GM10847 (cell line): ENCODE measurements around the gene DENND4C.

ENCODE experiments used
- POLR2A ChIP-seq: IDR thresholded peaks from 2 replicates; pipeline ENCODE4 v1.6.1; 2011; ENCODE audit not compliant: insufficient read length; ENCODE audit errors: extremely low read depth

DENND4C gene

DNA sequence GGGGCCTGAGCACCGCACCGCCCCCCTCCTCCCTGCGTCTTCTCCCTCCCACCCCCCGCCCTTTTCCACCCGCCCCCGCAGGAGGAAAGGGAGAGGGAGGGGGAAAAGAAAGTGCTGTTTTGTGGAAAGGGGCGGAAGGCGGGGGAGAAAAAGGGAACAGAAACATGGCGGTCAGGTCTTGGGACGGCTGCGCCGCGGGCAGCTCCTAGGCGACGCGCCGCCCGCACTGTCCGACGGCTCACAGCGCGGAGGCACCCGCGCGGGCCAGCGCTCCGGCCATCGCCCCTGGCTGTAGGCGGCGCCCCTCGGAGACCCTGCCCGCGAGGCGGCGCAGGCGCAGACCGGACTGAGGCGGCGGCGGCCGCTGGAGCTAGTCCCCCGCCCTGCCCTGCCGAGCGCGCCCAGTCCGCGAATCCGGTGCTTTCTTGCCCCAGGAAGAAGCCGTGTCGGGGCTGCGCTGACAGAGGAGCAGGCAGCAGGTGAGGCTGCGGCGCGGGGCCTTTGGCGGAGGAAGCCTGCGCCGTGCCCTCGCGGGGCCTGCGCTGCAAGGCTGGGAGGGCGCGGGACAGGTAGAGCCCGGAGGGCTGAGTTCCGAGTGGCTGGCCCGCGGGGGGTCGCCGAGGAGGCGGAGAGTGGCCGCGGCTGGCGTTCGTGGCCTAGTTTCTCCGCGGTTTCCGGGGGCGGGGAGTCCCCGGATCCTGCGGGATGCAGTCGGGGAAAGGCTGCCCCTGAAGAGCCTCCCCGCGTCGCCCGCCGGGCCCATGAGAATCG is at the start of gene DENND4C:
DENND4C (plus strand) TSS at position 339 of the 771 bp plus-strand sequence. CDS start 45,482 bp downstream, outside the sequence.
- TF ChIP-seq POLR2A: peak; percentile 61

DNA sequence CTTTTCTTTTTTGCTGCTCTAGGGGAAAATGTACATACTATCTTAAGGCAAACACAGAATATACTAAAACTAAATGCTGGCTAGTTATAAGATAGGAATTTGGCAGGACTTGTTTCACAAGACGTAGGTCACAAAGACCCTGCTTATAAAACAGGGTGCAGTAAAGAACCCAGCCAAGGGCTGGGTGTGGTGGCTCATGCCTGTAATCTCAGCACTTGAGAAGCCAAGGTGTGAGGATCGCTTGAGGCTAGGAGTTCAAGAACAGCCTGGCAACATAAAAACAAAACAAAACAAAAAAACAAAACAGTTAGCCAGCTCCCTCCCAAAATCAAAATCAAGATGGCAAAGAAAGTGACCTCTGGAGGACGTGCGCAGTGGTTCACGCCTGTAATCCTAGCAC is 49.5 kb upstream of the DENND4C start:
- TF ChIP-seq POLR2A: no peak

- TF ChIP-seq POLR2A: no peak
Measured at GRCh38 chr9:19181561-19181960, 48.9 kb upstream of the DENND4C start.

DNA sequence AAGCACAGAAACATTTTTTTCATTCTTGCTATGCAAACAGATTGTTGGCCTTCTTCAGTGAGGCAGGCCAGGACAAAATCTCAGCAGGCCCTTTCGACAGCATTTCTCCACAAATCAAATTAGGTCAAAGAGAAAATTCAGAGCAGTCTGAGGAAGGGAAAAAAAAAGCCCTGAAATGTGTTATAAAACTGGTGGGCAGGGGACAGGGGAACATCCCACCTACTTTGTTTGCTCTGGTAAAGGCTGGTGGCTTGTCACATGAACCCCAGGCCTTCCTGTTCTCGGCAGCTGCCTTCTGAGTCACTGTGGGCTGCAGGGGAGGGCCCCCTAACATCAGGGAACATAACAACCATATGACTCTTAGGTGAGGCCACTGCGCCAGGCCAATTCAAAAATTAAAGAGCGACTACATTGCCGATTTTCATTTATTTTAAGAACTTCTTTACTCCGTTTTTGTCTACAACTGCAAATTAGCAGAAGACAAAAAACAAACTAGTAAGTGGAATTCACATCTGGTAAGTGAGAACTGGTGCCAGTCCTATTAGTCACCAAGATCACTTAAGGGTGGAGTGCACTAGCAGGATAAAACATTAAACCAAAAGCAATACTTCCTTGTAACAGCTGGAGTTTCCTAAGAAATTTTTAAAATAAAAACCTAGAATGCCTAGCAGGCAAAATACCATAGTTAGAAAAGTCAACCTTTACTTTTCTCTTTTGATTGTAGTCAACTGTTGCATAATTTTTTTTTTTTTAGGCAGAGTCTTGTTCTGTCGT is 46.2 kb upstream of the DENND4C start:
- no peak for TF ChIP-seq POLR2A

DNA sequence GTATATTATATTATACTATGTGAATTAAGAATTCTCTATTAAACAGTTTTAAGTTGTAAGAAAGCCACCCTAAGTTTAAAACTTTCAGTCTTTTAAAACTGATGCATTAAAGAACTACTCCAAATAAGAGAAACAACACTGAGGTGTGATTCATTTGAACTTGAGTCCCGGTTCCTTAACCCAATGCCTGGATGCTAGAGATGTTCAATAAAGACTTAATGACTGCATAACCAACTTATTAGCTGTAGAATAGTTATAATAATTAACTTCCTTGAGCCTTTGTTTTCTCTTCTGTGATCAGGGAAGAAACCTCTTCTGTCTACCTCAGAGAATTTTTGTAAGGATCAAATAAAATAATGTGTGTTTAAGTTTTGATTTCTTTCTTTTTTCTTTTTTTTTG is 45.3 kb upstream of the DENND4C start:
- TF ChIP-seq POLR2A: no peak

DNA sequence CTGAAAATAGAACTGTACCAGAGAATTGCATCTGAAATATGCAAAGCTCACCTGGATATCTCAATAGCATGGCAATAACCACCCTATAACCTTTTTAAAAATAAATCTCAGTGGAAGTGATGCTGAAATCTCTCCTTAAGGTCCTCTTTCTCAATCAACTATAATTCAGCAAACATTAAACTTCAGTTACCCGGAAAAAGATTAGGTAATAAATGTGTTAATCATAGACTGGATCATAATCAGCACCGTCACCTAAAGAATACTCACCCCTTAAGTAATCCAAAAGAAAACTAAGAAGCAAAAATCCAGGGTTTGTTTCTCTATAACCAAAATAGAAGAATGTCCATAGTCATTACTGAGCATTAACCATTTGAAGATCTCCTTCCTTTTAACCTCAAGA is 44.3 kb upstream of the DENND4C start:
- no peak for TF ChIP-seq POLR2A

DNA sequence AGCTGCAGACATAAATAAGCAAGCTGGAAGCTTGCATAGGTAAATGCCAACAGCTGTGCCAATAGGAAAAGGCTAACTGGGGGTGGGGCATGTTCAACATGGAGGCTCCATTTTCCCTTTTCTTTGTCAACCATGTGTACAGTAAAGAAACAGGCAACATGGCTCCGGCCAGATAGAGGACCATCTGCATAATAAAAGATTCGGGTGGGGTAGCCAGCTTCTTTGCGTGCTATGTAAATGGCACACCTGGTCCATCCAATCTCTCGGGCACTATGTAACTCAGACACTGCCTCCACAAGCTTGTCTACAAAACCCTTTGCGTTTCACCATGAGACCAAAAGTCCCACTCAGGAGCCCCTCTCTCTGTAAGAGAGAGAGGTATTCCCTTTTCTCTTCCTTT is 41.7 kb upstream of the DENND4C start:
- TF ChIP-seq POLR2A: no peak

DNA sequence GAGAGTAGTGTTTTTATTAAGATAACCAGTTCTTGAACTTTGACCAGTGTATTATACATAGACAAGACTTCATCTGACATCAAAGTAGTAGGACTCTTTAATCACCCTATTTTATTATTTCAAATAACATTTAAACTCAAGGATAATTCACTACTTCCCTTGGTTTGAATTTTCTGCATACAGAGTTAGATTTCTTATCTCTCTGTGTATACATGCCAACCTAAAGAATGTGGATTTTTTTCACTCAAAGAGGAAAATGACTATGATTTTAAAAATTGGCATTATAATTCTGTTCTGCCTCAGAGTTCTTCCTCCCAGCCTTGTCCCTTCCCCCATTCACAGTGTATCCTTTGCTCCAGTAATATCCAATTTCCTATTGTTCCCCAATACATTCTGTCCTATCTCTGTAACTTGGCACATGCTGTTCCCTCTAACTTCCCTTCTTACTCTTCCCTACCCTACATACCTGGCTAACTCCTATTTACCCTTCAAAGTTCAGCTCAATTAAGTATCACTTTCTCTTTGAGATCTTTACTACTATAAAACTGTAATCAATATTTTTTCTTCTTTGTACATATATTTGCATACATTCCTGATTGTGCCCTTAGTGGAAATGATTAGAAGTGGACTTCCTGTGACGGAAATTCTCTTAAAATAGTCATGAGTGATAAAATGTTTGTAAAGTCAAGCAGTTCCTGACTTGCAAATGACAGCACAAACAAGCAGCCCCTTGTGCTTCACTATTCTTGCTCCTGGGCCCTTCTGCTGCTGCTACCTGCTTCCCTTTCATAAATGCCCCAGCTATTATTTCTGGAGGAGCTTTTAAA is 38.1 kb upstream of the DENND4C start:
- no peak for TF ChIP-seq POLR2A

DNA sequence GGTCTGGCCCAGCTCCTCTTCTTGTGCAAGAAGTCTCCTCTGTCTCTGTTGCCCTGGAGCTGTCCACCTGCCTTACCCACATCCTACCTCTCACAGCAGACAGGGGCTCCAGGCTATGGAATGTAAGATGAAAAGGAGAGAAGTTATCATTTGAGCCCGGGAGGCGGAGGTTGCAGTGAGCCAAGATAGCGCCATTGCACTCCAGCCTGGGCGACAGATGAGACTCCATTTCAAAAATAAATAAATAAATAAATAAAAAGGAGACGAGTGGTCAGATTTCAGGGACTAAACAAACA is 37.5 kb upstream of the DENND4C start:
- no peak for TF ChIP-seq POLR2A

DNA sequence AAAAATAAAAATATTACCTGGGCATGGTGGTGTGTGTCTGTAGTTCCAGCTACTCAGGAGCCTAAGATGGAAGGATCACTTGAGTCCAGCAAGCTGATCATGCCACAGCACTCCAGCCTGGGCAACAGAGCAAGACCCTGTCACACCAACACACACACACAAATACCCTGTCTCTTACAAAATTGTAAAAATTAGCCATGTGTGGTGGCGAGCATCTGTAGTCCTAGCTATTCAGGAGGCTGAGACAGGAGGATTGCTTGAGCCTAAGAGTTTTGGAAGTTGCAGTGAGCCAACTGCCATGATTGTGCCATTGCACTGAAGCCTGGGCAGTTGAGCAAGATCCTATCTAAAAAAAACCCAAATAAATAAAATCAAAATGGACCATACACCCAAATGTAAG is 32.1 kb upstream of the DENND4C start:
- TF ChIP-seq POLR2A: no peak

GRCh38 chr9:19199012-19199411 is 31.5 kb upstream of the DENND4C start:
- no peak for TF ChIP-seq POLR2A

DNA sequence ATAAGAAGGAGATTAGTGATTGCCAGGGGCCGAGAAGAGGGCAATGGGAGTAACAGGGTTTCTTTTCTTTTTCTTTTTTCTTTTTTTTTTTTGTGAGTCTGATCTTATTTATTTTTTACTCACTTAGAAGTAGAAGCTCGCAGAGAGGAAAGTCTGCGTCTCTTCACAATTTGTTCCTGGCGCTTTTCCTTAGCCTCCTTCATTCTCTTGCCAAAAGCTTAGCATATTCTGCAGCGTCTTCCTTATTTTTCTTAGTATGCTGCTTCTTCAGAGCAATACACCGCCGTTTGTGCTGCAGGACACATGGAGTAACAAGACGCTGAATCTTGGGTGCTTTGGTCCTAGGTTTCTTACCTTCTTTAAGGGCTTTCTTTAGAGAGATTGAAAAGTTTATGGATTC is 30.3 kb upstream of the DENND4C start:
- no peak for TF ChIP-seq POLR2A

- TF ChIP-seq POLR2A: no peak
Measured at GRCh38 chr9:19201899-19202891, 28.3 kb upstream of the DENND4C start.

- no peak for TF ChIP-seq POLR2A
Measured at GRCh38 chr9:19203058-19203457, 27.4 kb upstream of the DENND4C start.

DNA sequence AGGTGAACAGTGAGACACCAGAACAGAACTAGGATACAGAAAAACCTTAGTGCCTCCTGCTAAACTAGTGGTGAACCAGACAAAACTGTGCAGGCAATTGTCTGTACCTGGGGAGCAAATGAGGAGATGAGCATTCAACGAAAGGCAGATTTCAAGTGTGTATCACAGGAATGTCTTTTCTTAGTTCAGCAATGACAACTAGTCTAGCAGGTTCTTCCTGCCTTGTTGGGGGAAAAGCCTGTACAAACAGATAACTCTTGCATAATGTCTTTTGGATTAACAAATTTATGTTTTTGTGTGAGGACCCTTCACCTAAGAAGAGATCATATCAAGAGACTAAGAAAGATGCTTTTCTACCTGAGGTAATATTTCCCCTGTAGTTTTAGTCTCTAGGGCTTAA is 21.8 kb upstream of the DENND4C start:
- no peak for TF ChIP-seq POLR2A
